SK-N-SH treated with all-trans-retinoic acid at 6 μM for 48 hours (cell line): ENCODE data around the gene AGAP1.

Experiments used
- ATAC-seq: fragments of 200-7000 bp; cut with Tn5 transposase; 3 replicates; pipeline ENCODE4 v1.9.1; 2020; ENCODE audit warnings: mild to moderate bottlenecking, moderate library complexity
- BACH2 ChIP-seq: fragments of 250-450 bp; sonication (Bioruptor Pico); IDR thresholded peaks from 2 replicates; pipeline ENCODE4 v1.9.0; 2021; ENCODE audit warnings: mild to moderate bottlenecking, borderline replicate concordance
- CREB5 ChIP-seq: fragments of 250-450 bp; sonication (Bioruptor Pico); IDR thresholded peaks from 2 replicates; pipeline ENCODE4 v1.5.1; 2020; ENCODE audit warnings: low read depth, mild to moderate bottlenecking, moderate library complexity
- CSDC2 ChIP-seq: fragments of 250-450 bp; sonication (Bioruptor Pico); IDR thresholded peaks from 2 replicates; pipeline ENCODE4 v1.5.0; 2020; ENCODE audit warnings: mild to moderate bottlenecking, moderate library complexity
- GLIS3 ChIP-seq: fragments of 250-450 bp; sonication (Bioruptor Pico); IDR thresholded peaks from 2 replicates; pipeline ENCODE4 v1.5.0; 2020; ENCODE audit warnings: mild to moderate bottlenecking, moderate library complexity
- OSR1 ChIP-seq: fragments of 250-450 bp; sonication (Bioruptor Pico); IDR thresholded peaks from 2 replicates; pipeline ENCODE4 v1.8.0; 2022; ENCODE audit warnings: moderate library complexity, mild to moderate bottlenecking, inconsistent platforms
- PATZ1 ChIP-seq: fragments of 250-450 bp; sonication (Bioruptor Pico); IDR thresholded peaks from 2 replicates; pipeline ENCODE4 v1.8.0; 2020; ENCODE audit warnings: mild to moderate bottlenecking, moderate library complexity, borderline replicate concordance
- RARB ChIP-seq: fragments of 250-450 bp; sonication (Bioruptor Pico); IDR thresholded peaks from 2 replicates; pipeline ENCODE4 v1.8.0; 2021; ENCODE audit warnings: mild to moderate bottlenecking, moderate library complexity
- SNAI2 ChIP-seq: fragments of 250-450 bp; sonication (Bioruptor Pico); IDR thresholded peaks from 2 replicates; pipeline ENCODE4 v1.5.0; 2020; ENCODE audit warnings: mild to moderate bottlenecking, moderate library complexity
- ZC3H10 ChIP-seq: fragments of 250-450 bp; sonication (Bioruptor Pico); IDR thresholded peaks from 2 replicates; pipeline ENCODE4 v1.5.1; 2021; ENCODE audit warnings: mild to moderate bottlenecking, moderate library complexity
- ZFP3 ChIP-seq: fragments of 250-450 bp; sonication (Bioruptor Pico); IDR thresholded peaks from 2 replicates; pipeline ENCODE4 v1.5.0; 2020; ENCODE audit warnings: mild to moderate bottlenecking, moderate library complexity
- ZNF565 ChIP-seq: fragments of 450-650 bp; formaldehyde crosslinking; conservative IDR thresholded peaks from 2 replicates; pipeline ENCODE4 v1.5.0; 2020; ENCODE audit warnings: low read depth, mild to moderate bottlenecking, moderate library complexity
- ZNF70 ChIP-seq: fragments of 450-650 bp; formaldehyde crosslinking; IDR thresholded peaks from 2 replicates; pipeline ENCODE4 v1.5.0; 2020; ENCODE audit warnings: mild to moderate bottlenecking, moderate library complexity
- ZNF8 ChIP-seq: fragments of 450-650 bp; formaldehyde crosslinking; IDR thresholded peaks from 2 replicates; pipeline ENCODE4 v1.5.0; 2020; ENCODE audit warnings: mild to moderate bottlenecking, moderate library complexity
- TF ChIP-seq, protein P1 (sequence below): fragments of 250-450 bp; sonication (Bioruptor Pico); IDR thresholded peaks from 2 replicates; pipeline ENCODE4 v1.5.1; 2021; ENCODE audit warnings: mild to moderate bottlenecking, moderate library complexity
- TF ChIP-seq, protein P2 (sequence below): fragments of 250-450 bp; sonication (Bioruptor Pico); IDR thresholded peaks from 2 replicates; pipeline ENCODE4 v1.8.0; 2021; ENCODE audit warnings: low read depth, mild to moderate bottlenecking, moderate library complexity, borderline replicate concordance
- TF ChIP-seq, protein P3 (sequence below): fragments of 250-450 bp; sonication (Bioruptor Pico); IDR thresholded peaks from 2 replicates; pipeline ENCODE4 v1.5.0; 2020; ENCODE audit warnings: mild to moderate bottlenecking, moderate library complexity

AGAP1 gene

DNA sequence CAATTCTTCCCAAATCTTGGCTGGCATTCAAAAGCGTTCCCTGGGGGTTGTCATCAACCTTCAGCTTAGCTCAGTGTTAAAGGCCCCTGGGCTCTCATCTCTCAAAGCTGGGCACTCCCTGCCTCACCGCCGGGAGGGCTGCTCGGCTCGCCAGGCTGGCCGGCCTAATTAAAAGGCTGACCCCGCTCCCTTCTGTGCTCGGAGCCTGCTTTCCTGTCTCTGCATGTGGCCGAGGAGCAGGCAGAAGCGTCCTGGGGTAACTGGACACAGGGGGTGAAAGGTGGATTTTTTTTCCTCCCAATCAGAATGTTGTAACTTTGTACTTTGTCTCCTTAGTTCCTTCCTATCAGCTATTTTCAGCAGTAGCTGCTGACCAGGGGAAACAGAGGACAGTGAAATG is 443.2 kb downstream of the AGAP1 start:
- no peak for TF ChIP-seq ZNF8 (CRISPR knock-in tag)
- TF ChIP-seq ZC3H10 (CRISPR knock-in tag) = no peak
- TF ChIP-seq RARB = no peak
- TF ChIP-seq ZNF565 (CRISPR knock-in tag) = no peak
- TF ChIP-seq, protein P1, sequence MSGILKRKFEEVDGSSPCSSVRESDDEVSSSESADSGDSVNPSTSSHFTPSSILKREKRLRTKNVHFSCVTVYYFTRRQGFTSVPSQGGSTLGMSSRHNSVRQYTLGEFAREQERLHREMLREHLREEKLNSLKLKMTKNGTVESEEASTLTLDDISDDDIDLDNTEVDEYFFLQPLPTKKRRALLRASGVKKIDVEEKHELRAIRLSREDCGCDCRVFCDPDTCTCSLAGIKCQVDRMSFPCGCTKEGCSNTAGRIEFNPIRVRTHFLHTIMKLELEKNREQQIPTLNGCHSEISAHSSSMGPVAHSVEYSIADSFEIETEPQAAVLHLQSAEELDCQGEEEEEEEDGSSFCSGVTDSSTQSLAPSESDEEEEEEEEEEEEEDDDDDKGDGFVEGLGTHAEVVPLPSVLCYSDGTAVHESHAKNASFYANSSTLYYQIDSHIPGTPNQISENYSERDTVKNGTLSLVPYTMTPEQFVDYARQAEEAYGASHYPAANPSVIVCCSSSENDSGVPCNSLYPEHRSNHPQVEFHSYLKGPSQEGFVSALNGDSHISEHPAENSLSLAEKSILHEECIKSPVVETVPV = no peak
- TF ChIP-seq BACH2 (CRISPR knock-in tag) = no peak
- no peak for TF ChIP-seq CREB5 (CRISPR knock-in tag)
- TF ChIP-seq, protein P2, sequence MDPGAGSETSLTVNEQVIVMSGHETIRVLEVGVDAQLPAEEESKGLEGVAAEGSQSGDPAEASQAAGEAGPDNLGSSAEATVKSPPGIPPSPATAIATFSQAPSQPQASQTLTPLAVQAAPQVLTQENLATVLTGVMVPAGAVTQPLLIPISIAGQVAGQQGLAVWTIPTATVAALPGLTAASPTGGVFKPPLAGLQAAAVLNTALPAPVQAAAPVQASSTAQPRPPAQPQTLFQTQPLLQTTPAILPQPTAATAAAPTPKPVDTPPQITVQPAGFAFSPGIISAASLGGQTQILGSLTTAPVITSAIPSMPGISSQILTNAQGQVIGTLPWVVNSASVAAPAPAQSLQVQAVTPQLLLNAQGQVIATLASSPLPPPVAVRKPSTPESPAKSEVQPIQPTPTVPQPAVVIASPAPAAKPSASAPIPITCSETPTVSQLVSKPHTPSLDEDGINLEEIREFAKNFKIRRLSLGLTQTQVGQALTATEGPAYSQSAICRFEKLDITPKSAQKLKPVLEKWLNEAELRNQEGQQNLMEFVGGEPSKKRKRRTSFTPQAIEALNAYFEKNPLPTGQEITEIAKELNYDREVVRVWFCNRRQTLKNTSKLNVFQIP = no peak
- no peak for ATAC-seq

- no peak for ATAC-seq
- no peak for TF ChIP-seq ZNF8 (CRISPR knock-in tag)
- no peak for TF ChIP-seq ZNF565 (CRISPR knock-in tag)
- TF ChIP-seq PATZ1 = no peak
Observed at GRCh38 chr2:235937526-235937925, 443.7 kb downstream of the AGAP1 start.

- no peak for ATAC-seq
- TF ChIP-seq BACH2 (CRISPR knock-in tag) (no peak), ZNF70 (CRISPR knock-in tag) (no peak), OSR1 (CRISPR knock-in tag) (no peak), ZFP3 (CRISPR knock-in tag) (no peak), CSDC2 (CRISPR knock-in tag) (no peak), ZNF8 (CRISPR knock-in tag) (no peak), CREB5 (CRISPR knock-in tag) (no peak), ZC3H10 (CRISPR knock-in tag) (no peak), PATZ1 (no peak), SNAI2 (CRISPR knock-in tag) (no peak), GLIS3 (CRISPR knock-in tag) (no peak)
- TF ChIP-seq, protein P3, sequence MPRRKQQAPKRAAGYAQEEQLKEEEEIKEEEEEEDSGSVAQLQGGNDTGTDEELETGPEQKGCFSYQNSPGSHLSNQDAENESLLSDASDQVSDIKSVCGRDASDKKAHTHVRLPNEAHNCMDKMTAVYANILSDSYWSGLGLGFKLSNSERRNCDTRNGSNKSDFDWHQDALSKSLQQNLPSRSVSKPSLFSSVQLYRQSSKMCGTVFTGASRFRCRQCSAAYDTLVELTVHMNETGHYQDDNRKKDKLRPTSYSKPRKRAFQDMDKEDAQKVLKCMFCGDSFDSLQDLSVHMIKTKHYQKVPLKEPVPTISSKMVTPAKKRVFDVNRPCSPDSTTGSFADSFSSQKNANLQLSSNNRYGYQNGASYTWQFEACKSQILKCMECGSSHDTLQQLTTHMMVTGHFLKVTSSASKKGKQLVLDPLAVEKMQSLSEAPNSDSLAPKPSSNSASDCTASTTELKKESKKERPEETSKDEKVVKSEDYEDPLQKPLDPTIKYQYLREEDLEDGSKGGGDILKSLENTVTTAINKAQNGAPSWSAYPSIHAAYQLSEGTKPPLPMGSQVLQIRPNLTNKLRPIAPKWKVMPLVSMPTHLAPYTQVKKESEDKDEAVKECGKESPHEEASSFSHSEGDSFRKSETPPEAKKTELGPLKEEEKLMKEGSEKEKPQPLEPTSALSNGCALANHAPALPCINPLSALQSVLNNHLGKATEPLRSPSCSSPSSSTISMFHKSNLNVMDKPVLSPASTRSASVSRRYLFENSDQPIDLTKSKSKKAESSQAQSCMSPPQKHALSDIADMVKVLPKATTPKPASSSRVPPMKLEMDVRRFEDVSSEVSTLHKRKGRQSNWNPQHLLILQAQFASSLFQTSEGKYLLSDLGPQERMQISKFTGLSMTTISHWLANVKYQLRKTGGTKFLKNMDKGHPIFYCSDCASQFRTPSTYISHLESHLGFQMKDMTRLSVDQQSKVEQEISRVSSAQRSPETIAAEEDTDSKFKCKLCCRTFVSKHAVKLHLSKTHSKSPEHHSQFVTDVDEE (CRISPR knock-in tag) = no peak
Observed at GRCh38 chr2:235937936-235938335, 444.1 kb downstream of the AGAP1 start.
